ENCODE results near the gene NUMA1. TPM values are rescaled to one million over a fixed set of nuclear protein-coding genes. Genes with fewer than 3 reads are reported as not detected.

NUMA1 gene
- polyA plus RNA-seq, 1 donor from 2014 or later, result 116 TPM

- Histone ChIP-seq H4K20me1 (ENCODE audit: insufficient read depth) (no peaks in the 10 kb centered on the region), H3K9ac (ENCODE audit: low read length) (no peak overlapping the region)
These were observed 77.2 kb downstream of the NUMA1 start for GRCh38 chr11:72002841-72003775.

GRCh38 chr11:72001834-72002591 is 78.3 kb downstream of the NUMA1 start:
- Histone ChIP-seq H3F3A (ENCODE audit: insufficient read depth, low read length, poor library complexity, severe bottlenecking) (no peaks in the 10 kb centered on the region), H3K27ac (ENCODE audit: low read length) (no peak overlapping the region), H4K20me1 (ENCODE audit: insufficient read depth) (no peaks in the 10 kb centered on the region), H3K27me3 (ENCODE audit: insufficient read depth, low read depth, low read length) (no peaks in the 10 kb centered on the region), H3K79me2 (replicated peaks; ENCODE audit: insufficient read depth, low read length) (no peaks in the 10 kb centered on the region), H3K9me3 (ENCODE audit: low read length) (no peaks in the 10 kb centered on the region), H2AFZ (ENCODE audit: low read depth, low read length) (no peak overlapping the region), H3K4me2 (ENCODE audit: low read length) (no peak overlapping the region), H3K9me2 (ENCODE audit: insufficient read depth, low read length) (no peaks in the 10 kb centered on the region), H3K36me3 (ENCODE audit: insufficient read depth, low read length) (peaks cover 5% of the 10 kb centered on the region), H3K9ac (ENCODE audit: low read length) (no peak overlapping the region), H3K4me3 (ENCODE audit: low read length) (no peak overlapping the region)
- TF ChIP-seq EP300 (conservative IDR thresholded peaks at IDR 0.05; ENCODE audit: poor library complexity, severe bottlenecking), result no peak
- no peak for TF ChIP-seq POLR2AphosphoS5 (IDR thresholded peaks at IDR 0.05)
- TF ChIP-seq RAD21 (conservative IDR thresholded peaks at IDR 0.05), result no peak
- TF ChIP-seq MXI1 (conservative IDR thresholded peaks at IDR 0.05; ENCODE audit: poor library complexity, severe bottlenecking), result no peak
- no peak for TF ChIP-seq REST (IDR thresholded peaks at IDR 0.05; ENCODE audit: borderline replicate concordance)
- no peak for TF ChIP-seq TAF1 (IDR thresholded peaks at IDR 0.05; ENCODE audit: low read depth)
- no peak for TF ChIP-seq SMC3 (conservative IDR thresholded peaks at IDR 0.05; ENCODE audit: poor library complexity)
- no peak for TF ChIP-seq EZH2 (IDR thresholded peaks at IDR 0.05; ENCODE audit: borderline replicate concordance, insufficient read depth, low read length, poor library complexity, severe bottlenecking)
- no peak for TF ChIP-seq CTCF (IDR thresholded peaks at IDR 0.05; ENCODE audit: poor library complexity, severe bottlenecking)

More at GRCh38 chr11:72002841-72003775, 77.2 kb downstream of the NUMA1 start:
- TF ChIP-seq SMC3 (conservative IDR thresholded peaks at IDR 0.05; ENCODE audit: poor library complexity), result no peak
- no peak for TF ChIP-seq EZH2 (IDR thresholded peaks at IDR 0.05; ENCODE audit: borderline replicate concordance, insufficient read depth, low read length, poor library complexity, severe bottlenecking)
- TF ChIP-seq CTCF (IDR thresholded peaks at IDR 0.05; ENCODE audit: poor library complexity, severe bottlenecking), result no peak
- TF ChIP-seq RAD21 (conservative IDR thresholded peaks at IDR 0.05), result no peak
- TF ChIP-seq POLR2AphosphoS5 (IDR thresholded peaks at IDR 0.05), result peak; percentile 5
- TF ChIP-seq MXI1 (conservative IDR thresholded peaks at IDR 0.05; ENCODE audit: poor library complexity, severe bottlenecking), result no peak
- Histone ChIP-seq H3K9me2 (ENCODE audit: insufficient read depth, low read length) (no peaks in the 10 kb centered on the region), H3K4me2 (ENCODE audit: low read length) (no peak overlapping the region), H3K36me3 (ENCODE audit: insufficient read depth, low read length) (peaks cover 7% of the 10 kb centered on the region), H3F3A (ENCODE audit: insufficient read depth, low read length, poor library complexity, severe bottlenecking) (no peaks in the 10 kb centered on the region), H3K27ac (ENCODE audit: low read length) (no peak overlapping the region), H3K79me2 (replicated peaks; ENCODE audit: insufficient read depth, low read length) (no peaks in the 10 kb centered on the region), H3K27me3 (ENCODE audit: insufficient read depth, low read depth, low read length) (no peaks in the 10 kb centered on the region), H3K9me3 (ENCODE audit: low read length) (no peaks in the 10 kb centered on the region), H2AFZ (ENCODE audit: low read depth, low read length) (no peak overlapping the region), H3K4me3 (ENCODE audit: low read length) (no peak overlapping the region)
